HCT116 (cell line): ENCODE results near the gene ADAMTS19.

Experiments
- CEBPB ChIP-seq: IDR thresholded peaks from 2 replicates; pipeline ENCODE4 v1.6.1; 2012; ENCODE audit warnings: low read depth
- CTCF ChIP-seq, 3 experiments: fragments of 200-600 bp in 1 of 3; sonication (generic) in 1 of 3; IDR thresholded peaks in 2 of 3; conservative IDR thresholded peaks in 1 of 3; 2 replicates each; pipeline ENCODE4 v1.5.1; 2012 to 2017; ENCODE audit warnings: low read depth in 2 of 3, low read length in 2 of 3, antibody characterized with exemption in 1 of 3, borderline replicate concordance in 1 of 3, control low read depth in 1 of 3, mild to moderate bottlenecking in 1 of 3, mixed read lengths in 1 of 3, mixed run types in 1 of 3, moderate library complexity in 1 of 3; ENCODE audit not compliant: insufficient read depth in 1 of 3
- EZH2 ChIP-seq: fragments of 200-600 bp; sonication (generic); IDR thresholded peaks from 2 replicates; pipeline ENCODE4 v1.6.1; 2017; ENCODE audit warnings: antibody characterized with exemption, mixed run types
- EZH2phosphoT487 ChIP-seq: fragments of 200-600 bp; IDR thresholded peaks from 2 replicates; pipeline ENCODE4 v1.6.1; 2018; ENCODE audit warnings: antibody characterized with exemption, borderline replicate concordance
- MAX ChIP-seq: IDR thresholded peaks from 2 replicates; pipeline ENCODE4 v1.6.1; 2012
- POLR2A ChIP-seq: IDR thresholded peaks from 2 replicates; pipeline ENCODE4 v1.7.0; 2011; ENCODE audit warnings: borderline replicate concordance; ENCODE audit not compliant: insufficient read depth, insufficient read length; ENCODE audit errors: extremely low read depth
- POLR2AphosphoS5 ChIP-seq: IDR thresholded peaks from 2 replicates; pipeline ENCODE4 v1.6.1; 2011; ENCODE audit warnings: mild to moderate bottlenecking, low read depth, low read length, moderate library complexity
- RAD21 ChIP-seq: IDR thresholded peaks from 2 replicates; pipeline ENCODE4 v1.6.1; 2012; ENCODE audit warnings: low read depth, mild to moderate bottlenecking
- REST ChIP-seq: IDR thresholded peaks from 2 replicates; pipeline ENCODE4 v1.6.1; 2012; ENCODE audit warnings: low read depth
- ZNF274 ChIP-seq: fragments of 200-500 bp; sonication (Bioruptor generic); IDR thresholded peaks from 2 replicates; pipeline ENCODE4 v1.6.1; 2014; ENCODE audit warnings: mild to moderate bottlenecking, low read depth, low read length, inconsistent platforms

GRCh38 chr5:129763651-129764050, 303.6 kb downstream of the ADAMTS19 start:
- TF ChIP-seq EZH2phosphoT487 (no peak), CTCF (IDR thresholded peaks at IDR 0.05 in 2 of 3, conservative IDR thresholded peaks at IDR 0.05 in 1 of 3; ENCODE audit: borderline replicate concordance in 1 of 3, insufficient read depth in 1 of 3, low read depth in 2 of 3, low read length in 2 of 3) (no peak), EZH2 (no peak), POLR2A (no peak), POLR2AphosphoS5 (no peak), CEBPB (no peak), ZNF274 (no peak), MAX (no peak), RAD21 (no peak), REST (no peak)
